HG02763 (cell line): Measurements from ENCODE around the gene HS2ST1.
"Not testable (repeated sequence)": the region's sequence is repeated elsewhere in the genome, so short reads cannot be mapped to it uniquely, and the experiment has no call there.

Experiments
- ATAC-seq: cut with Tn5 transposase; IDR thresholded peaks from one replicate; pipeline ENCODE4 v1.9.1; 2021; ENCODE audit warnings: mild to moderate bottlenecking, moderate library complexity; ENCODE audit not compliant: unreplicated experiment

Gene HS2ST1

DNA sequence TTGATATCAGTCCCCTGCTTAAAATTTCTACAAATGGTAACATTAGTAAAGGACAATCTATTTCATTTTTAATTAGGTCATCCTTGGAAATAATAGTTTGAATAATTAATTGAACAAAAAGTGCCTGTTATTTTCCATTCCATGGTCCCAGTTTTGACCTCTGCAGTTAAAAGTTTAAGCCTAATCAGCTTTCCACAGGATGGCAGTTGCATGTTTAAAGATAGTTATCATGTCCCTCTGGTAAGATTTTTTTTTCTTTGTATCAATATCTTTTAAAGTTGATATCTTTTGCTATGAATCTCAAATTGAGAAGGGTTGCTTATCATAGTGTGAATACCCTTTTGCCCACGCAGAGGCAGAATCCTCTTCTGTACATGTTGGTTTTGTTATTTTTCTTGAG lies 90.4 kb downstream of the HS2ST1 start:
- no peak for ATAC-seq

DNA sequence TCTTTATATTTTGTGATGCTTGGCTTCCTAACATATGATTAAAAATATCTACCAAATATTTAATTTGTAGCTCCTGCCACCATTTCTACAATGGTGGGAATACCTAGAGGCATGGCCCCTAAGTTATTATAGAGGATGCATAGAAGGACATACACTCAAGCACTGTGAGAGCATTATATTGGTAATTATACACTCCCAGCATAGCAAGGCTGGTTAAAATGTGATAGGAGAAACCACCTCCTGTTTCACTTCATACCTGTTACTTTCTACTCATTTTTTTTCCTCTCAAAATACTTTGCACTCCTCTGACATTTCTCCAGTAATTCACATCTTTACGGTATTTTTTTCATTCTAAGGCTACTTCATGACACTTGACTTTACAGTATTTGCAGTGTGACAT lies 92.9 kb downstream of the HS2ST1 start:
- no peak for ATAC-seq

DNA sequence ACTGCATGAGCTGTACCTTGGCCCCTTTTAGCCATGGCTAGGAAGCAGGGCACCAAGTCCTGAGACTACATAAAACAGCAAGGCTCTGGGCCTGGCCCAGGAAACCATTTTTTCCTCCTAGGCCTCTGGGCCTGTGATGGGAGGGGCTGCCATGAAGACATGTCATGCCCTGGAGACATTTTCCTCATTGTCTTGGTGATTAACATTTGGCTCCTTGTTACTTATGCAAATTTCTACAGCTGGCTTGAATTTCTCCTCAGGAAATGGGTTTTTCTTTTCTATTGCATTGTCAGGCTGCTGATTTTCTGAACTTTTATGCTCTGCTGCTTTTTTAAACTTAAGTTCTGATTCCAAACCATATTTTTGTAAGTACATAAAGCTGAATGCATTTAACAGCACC lies 99.0 kb downstream of the HS2ST1 start:
- not testable (repeated sequence) for ATAC-seq

DNA sequence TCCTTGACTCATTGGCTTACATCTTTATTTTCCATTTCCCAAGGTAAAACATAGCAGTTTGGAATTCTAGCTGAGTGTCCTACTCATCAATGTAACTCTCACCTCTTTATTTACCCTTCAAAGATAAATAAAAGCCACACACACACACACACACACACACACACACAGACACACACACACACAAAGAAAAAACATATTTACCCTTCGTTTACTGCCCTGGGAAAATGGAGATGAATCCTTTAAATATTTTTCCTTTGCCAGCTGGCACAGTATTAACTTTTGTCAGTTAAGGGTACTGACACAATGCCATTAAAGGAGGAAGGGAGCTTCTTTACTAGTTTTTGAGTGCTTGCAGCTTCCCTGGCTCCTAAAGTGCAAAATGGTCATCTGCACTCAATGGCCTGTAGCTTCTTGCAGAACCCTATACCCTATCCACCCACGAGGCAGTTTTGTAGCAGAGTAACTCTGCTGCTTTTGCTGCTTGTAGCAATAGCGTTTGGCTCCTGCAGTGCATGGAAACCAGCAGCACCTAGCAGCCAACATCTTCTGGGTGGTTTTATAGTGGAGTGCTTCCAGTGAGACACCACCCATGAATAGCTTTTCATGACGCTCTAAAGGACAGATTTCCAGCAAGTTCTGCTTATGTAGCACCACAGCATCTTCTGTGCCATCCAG lies 103.7 kb downstream of the HS2ST1 start:
- ATAC-seq, result no peak

DNA sequence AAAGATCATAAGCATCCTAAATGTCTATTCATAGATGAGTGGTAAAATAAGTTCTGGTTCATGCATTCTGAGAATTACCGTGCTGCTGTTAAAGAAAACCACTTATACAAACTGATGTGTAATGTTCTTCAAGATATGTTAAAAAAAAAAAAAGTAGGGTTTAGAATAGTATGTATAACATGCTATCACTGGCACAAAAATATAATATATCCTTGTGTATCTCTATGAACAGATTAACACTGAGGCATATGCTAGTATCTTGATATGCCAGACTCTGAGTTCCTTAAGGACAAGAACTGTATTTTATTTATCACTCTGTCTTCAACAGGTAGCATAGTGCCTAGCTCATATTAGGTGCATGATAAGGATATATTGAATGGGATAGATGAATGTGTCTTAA lies 108.9 kb downstream of the HS2ST1 start:
- no peak for ATAC-seq

DNA sequence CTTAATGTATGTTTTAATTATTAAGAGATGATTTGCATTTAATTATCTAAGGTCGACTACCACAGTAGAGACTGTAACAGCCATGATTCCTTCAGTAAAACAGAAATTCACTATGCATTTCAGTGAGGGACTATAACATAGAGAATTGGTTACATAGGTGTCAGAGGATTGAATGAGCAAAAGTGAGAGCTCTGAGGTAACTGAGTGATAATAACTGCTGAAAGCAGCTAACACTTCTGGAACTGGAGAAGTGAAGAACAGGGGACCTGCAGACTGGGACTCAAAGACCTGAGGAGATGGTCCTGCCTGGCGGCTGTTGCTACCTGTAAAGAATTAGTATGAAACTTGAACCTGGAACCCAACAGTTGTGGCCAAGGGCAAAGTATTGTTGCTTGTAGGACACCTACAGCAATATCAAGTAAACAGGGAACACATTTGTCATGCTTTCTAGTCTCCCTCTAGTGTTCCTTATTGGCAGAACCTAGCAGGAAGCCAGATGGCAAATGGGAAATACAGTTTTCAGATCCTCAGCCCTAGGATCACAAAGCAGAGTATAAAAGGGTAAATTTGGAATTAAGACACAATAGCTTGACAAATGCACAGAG lies 110.6 kb downstream of the HS2ST1 start:
- no peak for ATAC-seq

DNA sequence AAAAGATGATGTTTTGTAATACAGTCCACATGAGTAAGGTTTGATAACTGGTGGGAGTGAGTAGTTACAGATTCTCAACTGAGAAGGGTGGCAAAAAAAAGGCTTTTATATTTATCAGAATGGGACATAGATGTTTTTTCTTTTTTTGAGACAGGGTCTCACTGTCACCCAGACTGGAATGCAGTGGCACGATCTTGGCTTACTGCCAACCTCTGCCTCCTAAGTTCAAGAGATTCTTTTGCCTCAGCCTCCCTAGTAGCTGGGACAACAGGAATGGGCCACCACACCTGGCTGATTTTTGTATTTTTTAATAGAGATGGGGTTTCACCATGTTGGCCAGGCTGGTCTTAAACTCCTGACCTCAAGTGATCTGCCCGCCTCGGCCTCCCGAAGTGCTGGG lies 113.1 kb downstream of the HS2ST1 start:
- ATAC-seq, result not testable (repeated sequence)

DNA sequence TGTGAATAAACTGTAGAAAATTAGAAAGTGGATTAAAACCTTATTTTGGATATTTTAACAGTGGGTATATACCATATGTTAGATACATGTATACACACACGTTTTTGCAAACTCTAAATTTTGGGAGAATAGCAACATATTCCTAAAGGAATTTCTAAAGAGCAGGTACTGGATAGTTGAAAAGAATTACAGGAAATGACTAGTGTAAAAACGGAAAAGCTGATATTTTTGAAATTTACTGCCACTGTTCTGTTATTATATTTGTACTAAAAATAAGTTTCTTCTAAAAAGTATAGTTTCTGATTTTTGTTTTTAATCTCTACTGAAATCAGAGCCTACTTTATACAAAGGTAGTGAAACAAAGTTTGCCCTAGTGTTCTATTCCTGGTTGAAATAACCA lies 114.1 kb downstream of the HS2ST1 start:
- no peak for ATAC-seq

DNA sequence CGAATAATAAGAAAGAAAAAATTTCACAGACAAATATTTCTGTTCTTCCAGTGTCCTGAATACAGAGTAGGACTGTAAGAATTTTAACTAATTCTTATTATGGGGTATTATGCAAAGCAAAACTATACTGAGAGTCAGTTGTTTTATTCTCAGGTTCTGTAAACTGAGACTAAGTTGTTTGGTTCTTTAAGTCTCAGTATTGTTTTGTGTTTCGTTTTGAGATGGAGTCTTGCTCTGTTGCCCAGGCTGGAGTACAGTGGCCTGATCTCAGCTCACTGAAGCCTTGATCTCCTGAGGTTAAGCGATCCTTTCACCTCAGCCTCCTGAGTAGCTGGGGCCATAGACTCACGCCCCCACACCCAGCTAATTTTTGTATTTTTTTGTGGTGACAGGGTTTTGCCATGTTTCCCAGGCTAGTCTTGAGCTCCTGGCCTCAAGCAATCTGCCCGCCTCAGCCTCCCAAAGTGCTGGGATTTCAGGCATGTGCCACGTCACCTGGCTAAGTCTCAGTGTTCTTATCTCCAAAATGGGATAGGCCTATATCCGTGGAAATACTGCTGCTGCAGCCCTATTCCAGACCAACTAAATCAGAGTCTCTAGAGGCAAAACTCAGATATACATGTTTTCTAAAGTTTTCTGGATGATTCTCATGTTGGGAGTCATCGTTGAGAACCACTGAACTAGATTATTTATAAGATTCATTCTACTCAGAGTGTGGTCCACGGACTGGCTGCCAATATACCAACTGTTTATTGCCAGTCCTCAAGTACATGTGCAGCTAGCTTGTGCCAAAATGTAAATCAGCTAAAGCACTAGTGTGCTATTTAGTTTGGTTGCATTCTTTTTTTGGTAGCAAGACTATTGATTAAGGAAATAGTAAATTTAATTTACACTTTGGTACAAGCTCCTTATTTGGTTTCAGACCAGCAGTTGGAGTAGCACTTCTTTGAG lies 116.6 kb downstream of the HS2ST1 start:
- ATAC-seq, result peak; percentile 68

DNA sequence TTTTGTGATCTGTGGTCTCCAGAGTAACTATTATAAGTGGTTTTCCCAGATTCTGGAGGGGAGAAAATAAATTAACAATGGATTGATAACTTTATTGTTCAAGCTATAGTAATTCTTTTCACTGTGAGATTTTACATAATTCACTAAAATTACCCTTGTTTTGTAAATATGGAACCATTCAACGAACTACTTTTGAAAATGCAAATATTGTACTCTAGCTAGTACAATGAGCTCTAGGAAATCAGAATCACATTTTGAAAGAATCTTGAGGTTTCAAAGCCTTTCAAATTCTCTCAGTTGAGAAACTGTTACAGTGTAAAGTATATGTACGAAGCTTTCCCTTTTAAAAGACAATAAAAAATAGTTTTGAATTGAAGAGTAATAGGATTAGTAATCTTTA lies 119.9 kb downstream of the HS2ST1 start:
- ATAC-seq, result no peak

DNA sequence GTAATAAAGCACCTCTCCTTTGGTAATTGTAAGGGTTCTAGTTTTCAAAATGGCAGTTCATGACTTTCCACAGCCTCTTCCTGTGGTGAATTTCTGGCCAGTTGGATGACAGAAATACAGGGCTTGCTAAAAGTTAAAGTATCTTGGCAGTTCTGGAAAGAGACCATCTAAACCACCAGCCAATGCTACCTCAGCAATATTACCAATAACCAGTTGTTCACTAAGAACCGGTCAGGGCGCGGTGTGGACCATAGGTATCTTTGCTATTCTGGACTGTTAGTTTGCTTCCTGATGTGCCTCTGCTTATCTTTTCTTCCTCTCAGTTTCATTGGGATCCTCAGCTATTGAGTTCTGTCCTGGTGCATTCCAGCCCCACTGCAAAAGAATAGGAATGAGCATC lies 124.7 kb downstream of the HS2ST1 start:
- no peak for ATAC-seq

DNA sequence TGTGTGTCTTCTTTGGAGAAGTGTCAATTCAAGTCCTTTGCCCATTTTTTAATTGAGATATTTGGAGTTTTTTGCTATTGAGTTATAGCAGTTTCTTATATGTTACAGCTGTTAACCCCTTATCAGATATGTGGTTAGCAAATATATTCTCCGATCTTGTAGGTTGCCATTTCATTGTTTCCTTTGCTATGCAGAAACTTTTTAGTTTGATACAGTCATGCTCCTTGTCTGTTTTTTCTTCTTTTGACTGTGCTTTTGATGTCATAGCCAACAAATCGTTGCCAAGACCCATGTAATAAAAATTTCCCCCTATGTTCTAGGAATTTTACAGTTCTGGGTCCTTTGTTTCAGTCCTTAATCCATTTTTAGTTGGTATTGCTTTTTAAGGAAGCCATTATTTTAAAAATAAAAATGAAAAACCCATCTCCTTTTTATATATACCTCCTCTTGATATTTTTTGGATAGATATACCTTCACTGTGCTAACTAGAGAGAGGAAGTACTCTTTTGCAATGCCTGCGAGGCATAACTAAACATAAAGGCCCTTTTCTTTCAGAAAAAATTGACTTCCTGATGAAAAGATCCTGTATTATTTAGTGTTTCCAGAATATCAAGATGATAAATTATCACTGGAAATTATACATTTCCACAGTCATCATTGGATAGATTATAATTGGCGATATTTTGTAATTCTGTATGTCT lies 127.8 kb downstream of the HS2ST1 start:
- no peak for ATAC-seq

DNA sequence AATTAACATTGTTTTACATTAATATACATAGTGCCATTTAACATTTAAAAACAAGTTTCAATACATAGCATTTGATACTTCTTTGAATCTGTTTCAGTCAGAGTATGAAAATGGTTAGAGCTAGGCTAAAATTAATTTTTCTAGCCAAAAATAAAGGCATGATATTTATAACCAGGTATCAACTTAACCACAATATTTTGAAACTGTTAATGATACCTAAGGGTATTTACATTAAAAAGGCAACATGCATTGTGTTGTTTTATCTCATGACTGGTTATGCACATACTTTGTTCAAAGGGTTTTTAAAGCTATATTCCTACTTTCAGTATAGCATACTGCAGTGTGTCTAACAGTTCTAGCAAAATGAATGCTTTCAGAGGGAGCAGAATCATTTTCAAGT lies 130.0 kb downstream of the HS2ST1 start:
- peak; percentile 44 for ATAC-seq

DNA sequence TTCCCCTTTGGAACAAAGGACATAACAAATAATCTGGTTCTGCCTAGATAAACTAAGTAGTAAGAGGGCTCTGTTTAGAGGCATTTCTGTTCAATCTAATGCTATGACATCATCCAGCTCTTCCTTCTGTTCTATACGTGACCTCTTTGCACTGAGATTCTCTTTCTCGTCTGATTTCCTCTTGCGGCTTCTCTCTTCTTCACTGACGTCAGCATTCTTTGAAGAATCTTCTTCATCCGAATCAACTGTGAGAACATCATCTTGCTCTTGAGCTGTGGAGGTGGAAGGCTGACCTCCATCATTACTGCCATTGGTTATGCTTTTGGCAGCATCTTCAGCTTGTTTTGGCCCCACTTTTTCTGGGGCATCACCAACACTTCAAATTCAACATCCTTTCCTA lies 130.4 kb downstream of the HS2ST1 start:
- ATAC-seq, result peak; percentile 47

DNA sequence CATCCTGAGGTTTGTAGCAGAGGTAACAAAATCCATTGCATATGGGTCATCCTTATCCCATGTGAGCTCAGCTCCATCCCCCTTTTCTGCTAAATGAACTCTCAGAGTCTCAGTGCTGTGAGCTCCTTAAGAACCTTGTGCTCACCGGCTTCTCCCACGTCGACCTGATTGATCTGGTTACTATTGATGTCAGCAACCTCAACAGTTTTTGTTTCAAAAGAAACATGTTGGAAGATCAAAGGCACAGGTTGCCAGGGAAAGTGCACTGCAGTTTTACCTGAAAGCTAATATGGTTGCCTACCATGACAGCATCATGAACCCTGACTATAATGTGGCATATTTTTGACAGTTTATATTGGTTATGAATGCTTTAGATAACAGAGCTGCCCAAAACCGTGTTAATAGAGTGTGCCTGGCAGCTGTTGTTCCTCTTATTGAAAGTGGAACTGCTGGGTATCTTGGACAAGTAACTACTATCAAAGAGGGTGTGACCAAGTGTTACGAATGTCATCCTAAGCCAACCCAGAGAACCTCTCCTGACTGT lies 131.4 kb downstream of the HS2ST1 start:
- ATAC-seq, result no peak

DNA sequence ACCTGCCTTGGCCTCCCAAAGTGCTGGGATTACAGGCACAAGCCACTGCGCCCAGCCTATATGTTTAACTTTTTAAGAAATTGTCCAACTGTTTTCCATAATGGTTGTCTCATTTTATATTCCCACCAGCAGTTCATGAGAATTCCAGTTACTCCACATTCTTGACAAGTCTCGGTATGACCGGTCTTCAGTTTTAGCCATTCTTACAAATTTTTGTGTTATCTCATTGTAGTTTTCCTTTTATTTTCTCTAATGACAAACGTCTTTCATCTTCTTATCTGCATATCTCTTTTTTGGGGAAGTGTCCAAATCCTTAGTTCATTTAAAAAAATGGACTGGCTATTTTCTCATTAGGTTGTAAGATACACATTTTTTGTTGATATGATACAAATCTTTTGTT lies 132.5 kb downstream of the HS2ST1 start:
- no peak for ATAC-seq

DNA sequence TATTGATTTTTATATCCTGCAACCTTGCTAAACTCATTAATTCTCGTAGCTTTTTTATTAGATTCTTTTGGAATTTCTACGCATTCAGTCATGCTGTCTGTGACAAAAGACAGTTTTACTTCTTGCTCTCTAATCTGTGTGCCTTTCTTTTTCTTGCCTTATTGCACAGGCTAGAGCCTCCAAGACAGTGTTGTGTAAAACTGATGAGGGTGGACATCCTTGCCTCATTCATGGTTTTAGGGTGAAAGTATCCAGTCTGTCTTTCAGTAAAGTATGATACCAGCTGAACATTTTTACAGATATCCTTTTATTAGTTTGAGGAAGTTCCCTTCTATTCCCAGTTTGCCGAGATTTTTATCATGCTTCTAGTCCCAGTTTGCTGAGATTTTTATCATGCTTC lies 133.8 kb downstream of the HS2ST1 start:
- ATAC-seq, result no peak

DNA sequence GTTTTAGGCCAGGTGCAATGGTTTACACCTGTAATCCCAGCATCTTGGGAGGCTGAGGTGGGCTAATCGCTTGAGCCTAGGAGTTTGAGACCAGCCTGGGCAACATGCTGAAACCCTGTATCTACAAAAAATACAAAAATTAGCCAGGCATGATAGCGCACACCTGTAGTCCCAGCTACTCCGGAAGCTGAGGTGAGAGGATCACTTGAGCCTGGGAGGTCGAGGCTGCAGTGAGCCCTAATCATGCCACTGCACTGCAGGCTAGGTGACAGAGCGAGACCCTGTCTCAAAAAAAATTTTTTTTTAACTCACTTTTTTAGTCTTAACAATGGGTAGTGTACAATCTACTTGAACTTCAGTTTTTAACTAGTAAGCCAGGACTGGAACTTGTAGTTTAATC lies 137.5 kb downstream of the HS2ST1 start:
- no peak for ATAC-seq

DNA sequence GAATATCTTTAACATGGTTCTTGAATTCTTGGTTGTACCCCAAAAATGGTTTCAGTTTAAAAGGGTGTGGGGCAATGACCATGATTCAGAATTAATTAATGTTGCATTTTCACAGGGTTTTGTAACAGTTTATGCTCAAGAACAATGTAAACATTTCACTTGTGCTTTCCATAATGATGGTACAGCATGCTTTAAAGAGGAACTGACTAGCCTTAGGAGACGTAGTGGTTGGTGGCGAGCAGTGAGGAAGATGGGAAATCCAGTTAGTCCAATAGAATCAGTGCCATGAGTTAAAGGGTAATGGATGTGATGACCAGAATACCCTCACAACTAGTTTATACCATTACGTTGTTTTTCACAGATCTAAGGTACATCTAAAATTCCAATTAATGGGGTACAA lies 138.0 kb downstream of the HS2ST1 start:
- ATAC-seq, result no peak

DNA sequence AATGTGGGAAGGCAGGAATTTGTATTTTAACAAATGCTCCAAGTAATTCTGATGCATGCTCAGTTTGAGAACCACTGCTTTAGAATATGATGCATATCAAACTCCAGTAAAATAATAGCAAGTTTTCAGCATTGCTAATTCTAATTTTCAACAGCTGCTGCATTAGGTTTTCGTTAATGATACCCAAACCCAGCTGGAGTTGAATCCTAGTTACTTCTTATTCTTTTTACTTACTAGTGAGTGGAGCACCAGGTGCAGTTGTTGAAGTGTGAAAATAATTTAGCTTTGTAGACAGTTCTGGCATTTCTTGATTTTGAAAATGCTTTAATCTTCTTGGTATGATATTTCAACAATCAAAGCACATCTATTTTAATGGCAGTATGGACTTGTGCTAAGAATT lies 138.5 kb downstream of the HS2ST1 start:
- ATAC-seq, result no peak

DNA sequence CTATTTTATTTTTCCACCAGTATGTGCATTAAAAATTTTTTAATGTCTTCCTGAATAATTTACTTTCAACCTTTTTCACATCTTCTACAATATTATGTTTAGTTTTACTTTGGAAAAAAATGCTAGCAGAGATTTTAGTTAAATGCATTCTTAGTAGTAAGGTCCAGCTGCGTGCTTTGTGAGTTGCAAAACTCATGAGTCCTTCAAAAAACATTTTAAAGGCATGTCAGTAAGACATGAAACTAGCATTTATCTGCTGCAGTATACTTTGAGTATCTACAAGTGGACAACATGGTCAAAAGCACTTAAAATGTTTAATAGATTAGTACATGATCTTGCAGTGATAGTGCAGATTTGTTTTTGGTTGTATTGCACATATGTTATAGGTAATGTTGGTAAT lies 139.0 kb downstream of the HS2ST1 start:
- ATAC-seq, result no peak
